ENCODE results near the gene YTHDF1.
A peak's percentile ranks its signal among the peaks of the same experiment; 100 is the strongest.

The YTHDF1 gene

DNA sequence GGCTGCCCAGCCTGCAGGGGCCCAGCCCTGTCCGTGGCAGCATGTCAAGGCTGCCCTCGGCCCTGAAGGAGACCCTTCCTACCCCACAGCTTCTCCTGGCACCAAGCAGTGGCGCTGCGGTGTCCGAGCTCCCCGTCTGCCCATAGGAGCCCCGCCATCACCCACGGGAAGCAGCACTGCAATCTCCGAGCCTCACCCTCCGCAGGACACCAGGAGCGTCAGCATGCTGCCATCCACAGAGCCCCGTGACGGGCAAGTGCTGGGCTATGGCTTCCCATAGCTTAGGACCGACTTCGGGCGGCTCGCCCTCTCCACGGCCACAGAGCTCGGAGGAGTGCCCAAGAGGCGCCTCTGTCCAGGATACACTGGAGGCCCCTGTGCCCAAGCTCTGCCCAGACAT lies 25.1 kb downstream of the YTHDF1 start:
- peaks cover 5% of the 10 kb centered on the region for H3K4me1 Mint-ChIP-seq
- no peak for DNase-seq (ENCODE audit: low spot score in 2 of 2)
- H3K27me3 Mint-ChIP-seq = no peaks in the 10 kb centered on the region
- no peak overlapping the region for H3K27ac Mint-ChIP-seq (ENCODE audit: low read depth)
- ATAC-seq (replicated peaks; ENCODE audit: extremely low read depth, poor library complexity, severe bottlenecking) = no peak
- no peaks in the 10 kb centered on the region for H3K9me3 Mint-ChIP-seq
- H3K4me3 Mint-ChIP-seq = no peak overlapping the region
- peaks cover 15% of the 10 kb centered on the region for H3K36me3 Mint-ChIP-seq (ENCODE audit: insufficient read depth)

DNA sequence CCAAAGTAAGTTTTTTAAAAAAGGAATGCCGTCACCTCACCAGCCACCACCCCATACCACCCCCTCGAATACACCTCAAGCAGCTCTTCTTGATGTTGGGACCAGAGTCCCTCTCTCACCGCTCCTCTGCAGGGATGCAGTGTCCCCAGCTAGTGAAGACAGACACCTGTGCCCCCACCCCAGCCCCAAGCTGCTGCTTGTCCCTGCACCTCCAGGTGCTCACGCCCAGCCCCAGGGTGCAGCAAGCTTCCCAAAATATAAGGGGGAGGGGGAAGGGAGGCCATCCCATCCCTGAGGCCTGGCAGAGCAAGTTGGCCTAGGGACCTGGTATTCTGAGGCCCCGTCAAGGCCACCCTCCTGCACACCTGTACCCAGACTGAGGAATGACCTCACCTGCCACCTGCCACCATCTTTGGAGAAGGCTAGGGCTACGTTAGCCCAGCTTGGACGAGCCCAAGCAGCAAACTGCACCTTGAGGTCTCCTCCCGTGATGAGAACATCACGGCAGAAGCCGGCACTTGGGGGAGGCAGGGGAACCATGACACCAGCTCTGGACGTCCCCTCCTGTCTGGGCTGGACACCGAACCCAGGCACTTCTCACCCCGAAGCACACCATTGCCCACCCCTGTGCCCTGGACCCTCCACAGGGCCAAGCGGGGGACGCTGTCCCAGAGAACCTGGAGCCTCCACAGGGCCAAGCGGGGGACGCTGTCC lies 25.9 kb downstream of the YTHDF1 start:
- Mint-ChIP-seq H3K27me3 (no peaks in the 10 kb centered on the region), H3K27ac (ENCODE audit: low read depth) (no peak overlapping the region), H3K36me3 (ENCODE audit: insufficient read depth) (peaks cover 6% of the 10 kb centered on the region), H3K9me3 (no peaks in the 10 kb centered on the region), H3K4me3 (no peak overlapping the region), H3K4me1 (peaks cover 5% of the 10 kb centered on the region)
- ATAC-seq (replicated peaks; ENCODE audit: extremely low read depth, poor library complexity, severe bottlenecking) (no peak), DNase-seq (ENCODE audit: low spot score in 2 of 2) (no peak)

DNA sequence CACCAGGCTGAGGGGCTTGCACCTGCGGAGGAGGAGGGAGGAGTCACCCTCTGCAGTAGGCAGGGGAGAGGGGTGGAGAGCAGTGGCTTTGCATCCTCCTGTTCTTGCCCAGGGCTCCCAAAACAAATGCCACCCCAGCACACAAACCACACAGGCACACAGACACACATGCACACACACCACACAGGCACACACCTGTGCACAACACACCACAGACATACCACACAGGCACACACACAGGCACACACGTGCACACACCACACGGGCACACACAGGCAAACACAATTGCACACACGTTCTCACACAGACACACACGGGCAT lies 26.6 kb downstream of the YTHDF1 start:
- Mint-ChIP-seq H3K4me1 (peaks cover 5% of the 10 kb centered on the region), H3K36me3 (ENCODE audit: insufficient read depth) (peaks cover 3% of the 10 kb centered on the region), H3K9me3 (no peaks in the 10 kb centered on the region), H3K4me3 (no peak overlapping the region), H3K27ac (ENCODE audit: low read depth) (no peak overlapping the region), H3K27me3 (no peaks in the 10 kb centered on the region)
- ATAC-seq (replicated peaks; ENCODE audit: extremely low read depth, poor library complexity, severe bottlenecking) (no peak), DNase-seq (ENCODE audit: low spot score in 2 of 2) (no peak)

DNA sequence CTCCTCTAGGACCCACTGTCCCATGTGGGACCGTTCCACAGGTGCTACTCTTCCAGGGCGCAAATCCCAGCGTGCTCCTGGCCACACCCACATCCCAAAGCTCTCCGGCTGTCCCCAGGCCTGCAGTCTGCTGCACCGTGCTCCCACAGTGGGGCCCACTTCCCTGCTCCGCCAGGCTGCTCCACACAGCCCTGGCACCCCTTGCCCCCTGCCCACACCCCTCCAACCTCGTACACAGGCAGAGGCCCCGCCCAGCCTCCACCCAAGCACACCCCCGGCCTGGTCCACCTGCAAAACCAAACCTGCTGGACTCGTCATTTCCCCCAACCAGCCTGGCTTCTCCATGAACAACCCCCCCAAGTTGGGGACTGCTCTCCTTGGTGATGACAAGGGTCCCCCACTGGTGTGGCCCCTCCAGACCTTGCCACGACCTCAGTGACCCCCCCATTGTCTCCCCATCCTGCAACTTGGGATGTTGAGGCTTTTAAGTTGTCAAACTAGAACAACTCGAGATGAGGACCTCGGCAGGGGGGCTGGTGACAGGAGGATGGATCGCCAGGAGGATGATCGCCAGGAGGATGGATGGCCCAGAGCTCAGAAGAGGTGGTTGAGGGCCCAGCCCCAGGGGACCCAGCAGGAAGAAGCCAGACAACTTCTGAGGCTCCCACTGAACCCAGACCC lies 27.1 kb downstream of the YTHDF1 start:
- peaks cover under 1% of the 10 kb centered on the region for H3K4me1 Mint-ChIP-seq
- no peak overlapping the region for H3K4me3 Mint-ChIP-seq
- peaks cover 3% of the 10 kb centered on the region for H3K36me3 Mint-ChIP-seq (ENCODE audit: insufficient read depth)
- ATAC-seq (replicated peaks; ENCODE audit: extremely low read depth, poor library complexity, severe bottlenecking) (no peak), DNase-seq (ENCODE audit: low spot score in 2 of 2) (no peak)
- H3K9me3 Mint-ChIP-seq = no peaks in the 10 kb centered on the region
- peaks cover under 1% of the 10 kb centered on the region for H3K27me3 Mint-ChIP-seq
- no peak overlapping the region for H3K27ac Mint-ChIP-seq (ENCODE audit: low read depth)

GRCh38 chr20:63188159-63188442 lies 27.8 kb downstream of the YTHDF1 start:
- H3K27ac Mint-ChIP-seq (ENCODE audit: low read depth) = no peak overlapping the region
- peaks cover 8% of the 10 kb centered on the region for H3K27me3 Mint-ChIP-seq
- DNase-seq (ENCODE audit: low spot score in 2 of 2) (no peak), ATAC-seq (replicated peaks; ENCODE audit: extremely low read depth, poor library complexity, severe bottlenecking) (no peak)
- no peaks in the 10 kb centered on the region for H3K9me3 Mint-ChIP-seq
- no peak overlapping the region for H3K4me3 Mint-ChIP-seq
- H3K4me1 Mint-ChIP-seq = no peaks in the 10 kb centered on the region
- peaks cover 3% of the 10 kb centered on the region for H3K36me3 Mint-ChIP-seq (ENCODE audit: insufficient read depth)

- Mint-ChIP-seq H3K4me1 (no peaks in the 10 kb centered on the region), H3K36me3 (ENCODE audit: insufficient read depth) (peaks cover 3% of the 10 kb centered on the region), H3K4me3 (no peak overlapping the region), H3K27ac (ENCODE audit: low read depth) (no peak overlapping the region), H3K9me3 (no peaks in the 10 kb centered on the region), H3K27me3 (peaks cover 12% of the 10 kb centered on the region)
- DNase-seq (ENCODE audit: low spot score in 2 of 2) = no peak
- no peak for ATAC-seq (replicated peaks; ENCODE audit: extremely low read depth, poor library complexity, severe bottlenecking)
Measured at GRCh38 chr20:63187338-63188158, 28.4 kb downstream of the YTHDF1 start.

GRCh38 chr20:63186528-63187316 lies 29.2 kb downstream of the YTHDF1 start:
- Mint-ChIP-seq H3K9me3 (no peaks in the 10 kb centered on the region), H3K36me3 (ENCODE audit: insufficient read depth) (peaks cover 3% of the 10 kb centered on the region), H3K27me3 (peaks cover 20% of the 10 kb centered on the region), H3K27ac (ENCODE audit: low read depth) (no peak overlapping the region), H3K4me1 (no peaks in the 10 kb centered on the region), H3K4me3 (no peak overlapping the region)
- no peak for DNase-seq (ENCODE audit: low spot score in 2 of 2)
- no peak for ATAC-seq (replicated peaks; ENCODE audit: extremely low read depth, poor library complexity, severe bottlenecking)

GRCh38 chr20:63186084-63186483 lies 29.8 kb downstream of the YTHDF1 start:
- DNase-seq (ENCODE audit: low spot score in 2 of 2) (no peak), ATAC-seq (replicated peaks; ENCODE audit: extremely low read depth, poor library complexity, severe bottlenecking) (no peak)
- Mint-ChIP-seq H3K27ac (ENCODE audit: low read depth) (no peak overlapping the region), H3K36me3 (ENCODE audit: insufficient read depth) (peaks cover 3% of the 10 kb centered on the region), H3K4me3 (no peak overlapping the region), H3K9me3 (no peaks in the 10 kb centered on the region), H3K4me1 (no peaks in the 10 kb centered on the region), H3K27me3 (peaks cover 27% of the 10 kb centered on the region)

DNA sequence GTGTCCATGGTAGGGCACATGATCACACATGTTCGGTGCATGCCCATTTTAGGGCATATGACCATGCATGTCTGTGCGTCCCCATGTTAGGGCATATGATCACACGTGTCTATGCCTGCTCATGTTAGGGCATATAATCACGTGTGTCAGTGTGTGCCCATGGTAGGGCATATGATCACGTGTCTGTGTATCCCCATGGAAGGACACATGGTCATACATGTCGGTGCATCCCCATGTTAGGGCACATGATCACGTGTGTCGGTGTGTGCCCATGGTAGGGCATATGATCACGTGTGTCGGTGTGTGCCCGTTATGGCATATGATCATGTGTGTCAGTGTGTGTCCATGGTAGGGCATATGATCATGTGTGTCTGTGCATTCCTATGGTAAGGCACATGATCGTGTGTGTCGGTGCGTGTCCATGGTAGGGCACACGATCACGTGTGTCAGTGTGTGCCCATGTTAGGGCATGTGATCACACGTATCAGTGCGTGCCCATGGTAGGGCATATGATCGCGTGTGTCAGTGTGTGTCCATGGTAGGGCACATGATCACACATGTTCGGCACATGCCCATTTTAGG lies 30.6 kb downstream of the YTHDF1 start:
- Mint-ChIP-seq H3K36me3 (ENCODE audit: insufficient read depth) (peaks cover 3% of the 10 kb centered on the region), H3K4me3 (no peak overlapping the region)
- ATAC-seq (replicated peaks; ENCODE audit: extremely low read depth, poor library complexity, severe bottlenecking) = no peak

DNA sequence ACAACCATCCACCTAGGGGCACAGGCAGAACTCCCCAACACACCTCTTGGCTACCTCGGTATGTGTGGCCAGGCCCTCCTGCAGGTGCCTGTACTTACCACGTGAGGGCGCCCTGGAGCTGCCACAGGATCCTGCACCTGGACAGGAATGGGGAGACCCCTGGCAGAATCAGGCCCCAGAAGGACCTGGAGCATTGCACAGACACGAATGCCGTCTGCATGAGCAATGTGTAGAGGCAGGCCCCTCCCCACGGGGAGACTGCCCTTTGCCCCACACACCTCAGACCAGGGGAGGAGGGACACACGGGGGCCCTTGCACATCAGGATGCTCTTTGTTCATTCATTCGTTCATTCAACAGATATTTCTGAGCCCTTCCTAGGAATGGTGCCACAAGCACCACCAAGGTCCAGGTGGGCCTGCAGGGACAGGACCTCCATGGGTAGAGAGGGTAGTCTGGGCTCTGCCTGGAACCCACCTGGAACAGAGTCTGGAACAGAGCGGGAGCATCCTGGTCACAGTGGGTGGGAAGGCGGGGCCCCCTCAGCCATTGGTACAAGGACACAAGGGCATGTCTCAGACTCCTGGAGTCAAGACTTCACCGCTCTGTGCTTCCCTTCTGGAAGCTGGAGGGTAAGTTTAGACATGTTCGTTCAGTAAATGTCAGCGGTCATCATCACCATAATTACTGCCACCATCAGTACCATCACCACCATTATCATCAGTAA lies 32.3 kb downstream of the YTHDF1 start:
- peaks cover 2% of the 10 kb centered on the region for H3K36me3 Mint-ChIP-seq (ENCODE audit: insufficient read depth)
- peak; percentile 17 to 32 for DNase-seq (ENCODE audit: low spot score in 2 of 2)
- H3K9me3 Mint-ChIP-seq = no peaks in the 10 kb centered on the region
- peaks cover 10% of the 10 kb centered on the region for H3K4me1 Mint-ChIP-seq
- no peak overlapping the region for H3K4me3 Mint-ChIP-seq
- H3K27me3 Mint-ChIP-seq = peaks cover 36% of the 10 kb centered on the region
- no peak for ATAC-seq (replicated peaks; ENCODE audit: extremely low read depth, poor library complexity, severe bottlenecking)
- H3K27ac Mint-ChIP-seq (ENCODE audit: low read depth) = no peak overlapping the region

More for the DNA sequence above, 30.6 kb downstream of the YTHDF1 start:
- Mint-ChIP-seq H3K27ac (ENCODE audit: low read depth) (no peak overlapping the region), H3K4me1 (no peaks in the 10 kb centered on the region), H3K9me3 (no peaks in the 10 kb centered on the region), H3K27me3 (peaks cover 35% of the 10 kb centered on the region)
- no peak for DNase-seq (ENCODE audit: low spot score in 2 of 2)

DNA sequence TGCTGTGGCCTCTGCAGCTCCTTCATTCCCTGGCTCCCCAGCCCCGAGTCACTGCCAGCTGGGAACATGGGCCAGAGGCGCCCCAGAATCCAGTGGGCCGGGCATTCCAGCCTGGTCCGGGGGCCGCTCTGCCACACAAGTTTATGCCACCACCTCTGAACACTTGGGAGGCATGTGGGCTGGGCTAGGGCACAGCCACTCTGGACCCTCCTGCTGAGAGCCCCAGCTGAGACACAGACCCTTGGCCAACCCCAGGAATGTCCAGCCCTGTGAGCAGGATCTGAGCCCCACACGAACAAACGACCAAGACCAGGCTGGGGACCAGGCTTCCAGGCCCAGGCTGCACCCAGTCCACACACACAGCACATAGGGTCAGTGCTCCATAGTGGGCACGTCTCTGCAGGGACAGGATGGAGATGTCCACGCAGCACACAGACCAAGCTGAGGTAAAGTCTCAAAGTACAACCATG lies 33.0 kb downstream of the YTHDF1 start:
- peaks cover 36% of the 10 kb centered on the region for H3K27me3 Mint-ChIP-seq
- H3K4me1 Mint-ChIP-seq = peaks cover 10% of the 10 kb centered on the region
- ATAC-seq (replicated peaks; ENCODE audit: extremely low read depth, poor library complexity, severe bottlenecking) (no peak), DNase-seq (ENCODE audit: low spot score in 2 of 2) (no peak)
- no peak overlapping the region for H3K4me3 Mint-ChIP-seq
- H3K9me3 Mint-ChIP-seq = no peaks in the 10 kb centered on the region
- no peaks in the 10 kb centered on the region for H3K36me3 Mint-ChIP-seq (ENCODE audit: insufficient read depth)
- H3K27ac Mint-ChIP-seq (ENCODE audit: low read depth) = no peak overlapping the region

DNA sequence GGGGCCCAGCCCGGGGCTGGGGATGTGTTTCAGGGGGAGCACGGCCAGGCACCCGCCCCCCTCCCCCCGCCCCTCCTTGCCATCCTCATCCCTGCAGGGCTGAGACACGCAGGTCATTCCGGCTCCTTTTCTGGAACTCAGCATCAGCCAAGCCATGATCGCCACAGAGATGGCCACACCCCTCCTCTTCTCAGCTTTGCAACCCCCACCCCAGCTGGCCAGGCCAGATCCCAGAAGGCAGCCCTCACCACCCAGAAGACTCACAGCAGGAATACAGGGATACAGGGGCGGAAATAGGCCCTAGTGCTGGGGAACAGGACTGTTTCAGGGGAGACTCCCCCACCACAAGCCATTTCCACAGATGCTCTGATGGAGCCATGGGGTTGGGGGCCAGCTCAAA lies 33.5 kb downstream of the YTHDF1 start:
- Mint-ChIP-seq H3K36me3 (ENCODE audit: insufficient read depth) (no peaks in the 10 kb centered on the region), H3K4me3 (no peak overlapping the region), H3K27me3 (peaks cover 36% of the 10 kb centered on the region), H3K27ac (ENCODE audit: low read depth) (no peak overlapping the region), H3K4me1 (peaks cover 10% of the 10 kb centered on the region), H3K9me3 (no peaks in the 10 kb centered on the region)
- ATAC-seq (replicated peaks; ENCODE audit: extremely low read depth, poor library complexity, severe bottlenecking) (no peak), DNase-seq (ENCODE audit: low spot score in 2 of 2) (no peak)
